T47D (cell line): ENCODE results near the gene PMS2.
"Not testable (repeated sequence)": the region's sequence is repeated elsewhere in the genome, so short reads cannot be mapped to it uniquely, and the experiment has no call there.

Experiments used
- DNase-seq, 2 experiments: peaks; one replicate each; pipeline versions ENCODE4 v3.0.0 to v3.0.0-alpha.2; 2011 to 2012; ENCODE audit warnings: low read depth in 1 of 2, low spot score in 1 of 2
- JUND ChIP-seq: IDR thresholded peaks from 2 replicates; pipeline ENCODE4 v1.6.1; 2012; ENCODE audit warnings: low read depth
- in situ Hi-C: cut with HindIII; loops from 2 replicates; pipeline ENCODE4 v1.10.0; 2016; ENCODE audit warnings: low sequenced_read_pairs, low pct_unique_long_range_greater_than_20kb

Gene PMS2

DNA sequence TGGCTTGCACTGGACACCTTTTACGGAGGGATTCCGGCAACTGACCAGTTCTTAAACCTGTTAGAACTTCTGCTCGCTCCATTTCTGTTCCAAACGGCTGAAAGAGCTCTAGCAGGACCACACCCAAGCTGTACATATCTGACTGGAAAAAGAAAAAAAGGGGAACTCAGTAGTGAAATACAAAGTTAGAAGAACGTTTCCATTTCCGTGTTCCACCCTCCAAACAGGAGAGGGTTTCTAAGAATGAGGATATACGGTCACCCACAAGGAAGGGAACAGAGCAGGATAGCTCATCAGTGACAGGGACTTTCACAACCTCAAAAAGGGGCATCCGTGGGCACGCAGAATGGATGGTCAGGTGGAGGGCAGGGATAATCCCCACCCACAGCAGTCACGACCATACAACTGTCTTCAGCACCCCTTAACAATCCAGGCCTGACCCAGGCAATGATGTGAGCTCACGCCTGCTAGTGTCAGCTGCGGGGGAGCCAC, 18.0 kb upstream of the PMS2 start:
- in situ Hi-C loops: no loop called here
- DNase-seq: no peak
- no peak for TF ChIP-seq JUND

DNA sequence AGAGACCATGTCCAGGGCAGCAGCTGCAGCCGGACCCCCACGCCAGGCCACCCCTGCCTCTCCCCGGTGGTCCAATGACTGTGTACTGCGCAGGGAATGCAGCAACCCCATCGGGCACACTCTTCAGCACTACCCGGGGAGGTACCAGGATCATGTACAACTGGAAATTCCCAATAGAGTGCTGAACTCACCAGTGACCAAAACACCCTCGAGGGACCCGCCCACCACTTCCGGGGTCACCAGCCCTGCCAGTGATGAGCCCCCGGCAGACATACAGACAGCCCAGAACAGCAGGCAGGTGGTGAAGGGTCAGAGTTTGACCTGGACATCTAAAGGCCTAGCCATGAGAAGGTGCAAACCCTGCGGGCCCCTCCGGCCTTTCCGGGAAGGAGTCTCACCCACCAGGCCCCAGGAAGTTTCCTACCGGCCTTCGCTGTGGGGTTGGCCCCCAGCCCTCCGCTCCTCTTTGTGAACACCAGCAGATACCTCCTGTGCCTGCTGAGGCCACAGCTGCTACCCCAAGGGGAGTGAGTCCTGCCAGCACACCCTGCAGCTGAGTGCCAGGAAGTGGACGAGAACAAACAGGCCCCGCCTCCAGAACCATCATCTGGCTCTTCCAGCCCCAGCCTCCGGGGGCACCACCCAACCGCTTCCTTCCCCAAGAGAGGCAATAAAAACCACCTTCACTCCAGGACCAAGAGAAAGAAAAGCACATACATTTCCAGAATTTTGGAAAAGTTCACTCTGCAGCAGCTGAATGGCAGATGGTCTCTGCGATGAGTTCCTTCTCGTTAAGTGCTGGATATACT, 17.4 kb upstream of the PMS2 start:
- TF ChIP-seq JUND: no peak
- peak; percentile 20 to 52 for DNase-seq
- in situ Hi-C loops: no loop called here

DNA sequence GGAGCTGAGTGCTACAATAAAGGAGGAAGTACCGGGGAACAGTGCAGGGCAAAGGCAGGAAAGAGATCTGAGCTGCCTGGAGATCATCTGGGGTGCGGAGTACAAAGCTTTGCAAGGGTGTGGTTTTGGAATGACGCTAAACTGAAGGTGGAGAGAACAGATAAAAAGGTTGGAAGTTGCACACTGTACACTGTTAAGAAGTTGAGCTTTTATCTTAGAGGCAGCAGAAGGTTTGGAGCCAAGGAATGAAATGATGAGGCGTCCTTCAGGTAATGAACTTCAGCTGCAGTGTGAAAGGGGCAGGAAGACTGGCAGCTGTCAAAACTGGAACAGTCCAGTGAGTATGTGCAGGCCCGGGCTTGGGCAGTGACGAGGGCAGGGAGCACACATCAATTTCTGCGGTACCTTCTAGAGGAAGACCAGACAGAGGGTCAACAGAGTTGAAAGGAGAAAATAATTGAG, 15.2 kb upstream of the PMS2 start:
- TF ChIP-seq JUND: no peak
- in situ Hi-C loops: no loop called here
- no peak for DNase-seq

DNA sequence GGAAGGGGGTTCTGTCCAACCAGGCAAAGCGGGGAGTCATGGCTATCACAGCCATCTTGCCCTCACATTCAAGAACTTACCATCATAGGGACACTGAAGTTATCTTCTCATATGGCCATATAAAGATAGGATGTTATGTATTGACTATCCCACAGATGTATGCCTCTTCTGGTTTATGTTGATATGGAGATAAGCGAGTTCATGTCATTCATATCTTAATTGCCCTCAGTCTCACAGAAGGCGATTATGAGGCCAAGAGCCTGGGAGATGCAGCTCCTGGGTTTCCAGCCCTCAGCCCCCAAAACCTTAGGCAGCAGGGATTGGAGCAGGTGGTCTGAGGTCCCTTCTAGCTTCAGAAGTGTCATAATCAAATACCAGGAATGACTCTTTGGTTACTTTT, 13.9 kb upstream of the PMS2 start:
- DNase-seq: no peak
- in situ Hi-C loops: no loop called here
- no peak for TF ChIP-seq JUND

DNA sequence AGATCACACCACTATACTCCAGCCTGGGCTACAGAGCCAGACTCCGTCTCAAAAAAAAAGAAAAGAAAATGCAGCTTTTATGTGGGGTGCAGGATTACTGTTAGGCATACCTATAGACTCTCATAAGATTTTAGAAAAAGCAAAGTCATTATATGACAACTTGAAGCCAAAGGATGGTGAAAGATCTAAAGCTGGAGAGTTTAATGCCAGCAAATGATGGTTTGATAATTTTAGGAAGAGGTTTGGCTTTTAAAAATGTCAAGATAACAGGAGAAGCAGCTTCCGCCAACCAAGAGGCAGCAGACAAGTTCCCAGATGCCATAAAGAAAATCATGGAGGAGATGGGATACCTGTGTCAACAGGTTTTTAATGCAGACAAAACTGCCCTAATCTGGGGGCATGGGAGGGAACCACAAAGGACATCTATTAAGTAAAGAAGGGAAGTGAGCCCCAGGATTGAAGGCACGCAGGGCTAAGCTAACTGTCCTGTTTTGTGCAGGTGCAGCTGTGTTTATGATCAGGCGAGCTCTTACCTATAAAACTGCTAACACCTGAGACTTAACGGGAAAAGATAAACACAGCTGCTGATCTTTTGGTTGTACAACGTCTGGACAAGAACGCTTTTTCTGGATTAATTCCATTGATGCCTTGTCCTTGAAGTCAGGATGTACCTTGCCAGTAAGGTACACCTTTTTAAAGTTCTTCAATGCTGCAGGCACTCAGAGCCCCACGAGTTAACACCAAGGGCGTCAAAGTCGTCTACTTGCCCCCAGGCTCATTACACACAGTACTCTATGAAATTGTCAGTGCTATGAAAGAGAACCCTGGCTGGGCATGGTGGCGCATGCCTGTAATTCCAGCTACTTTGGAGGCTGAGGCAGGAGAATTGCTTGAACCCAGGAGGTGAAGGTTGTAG, 11.8 kb upstream of the PMS2 start:
- no peak for DNase-seq
- in situ Hi-C loops: no loop called here
- TF ChIP-seq JUND: peak; percentile 9; the same call in 1 of the 2 replicates

DNA sequence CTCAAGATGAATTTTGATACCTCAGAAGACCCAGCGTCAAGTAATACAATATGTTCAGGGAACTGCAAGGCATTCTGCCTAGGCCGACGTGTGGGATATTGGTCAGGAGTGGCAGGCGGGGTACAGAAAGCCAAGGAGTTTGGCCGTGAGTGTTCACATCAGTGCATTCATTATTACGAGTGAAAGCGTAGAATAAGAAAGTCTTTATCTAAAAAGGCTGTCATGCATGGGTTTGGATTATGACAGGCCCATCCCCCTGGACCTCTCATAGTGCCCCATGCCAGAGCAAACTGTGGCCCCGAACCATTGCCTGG, 7.8 kb upstream of the PMS2 start:
- in situ Hi-C loops: no loop called here
- no peak for DNase-seq
- TF ChIP-seq JUND: no peak

DNA sequence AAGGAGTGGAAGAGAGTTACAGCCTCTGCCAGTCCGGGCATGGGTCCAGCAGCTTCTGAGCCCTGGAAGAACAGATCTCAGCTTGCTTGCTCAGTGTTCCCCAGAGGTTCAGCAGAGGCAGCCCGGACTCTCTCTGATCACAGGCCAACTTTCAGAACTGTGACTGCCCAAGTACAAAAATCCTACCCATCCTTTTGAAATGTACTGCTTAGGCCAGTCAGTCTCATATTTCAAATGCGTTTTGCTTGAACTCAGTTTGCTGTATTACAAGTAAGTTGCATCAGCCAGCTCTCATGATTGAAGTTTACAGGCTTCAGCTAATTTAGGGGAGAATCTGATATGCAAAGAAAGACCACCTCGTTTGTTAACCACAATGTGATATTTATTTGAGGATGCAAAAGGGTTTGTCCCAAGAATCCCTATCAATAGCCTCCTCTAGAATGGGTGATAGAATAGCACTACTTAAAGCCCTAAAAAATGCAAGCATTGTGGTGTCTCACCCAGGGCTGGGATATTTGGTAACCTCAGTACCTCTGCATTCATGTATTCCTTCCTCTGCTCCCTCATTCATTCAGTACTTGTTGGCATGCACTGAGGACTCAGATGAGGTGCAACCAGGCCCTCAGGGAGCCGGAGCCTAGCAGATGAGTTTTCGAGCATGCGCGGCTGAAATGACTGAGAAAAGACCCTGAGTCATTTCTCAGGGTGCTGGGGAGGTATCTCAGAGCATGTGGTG, 7.2 kb upstream of the PMS2 start:
- peak in 1 of 2 experiments; percentile 58 for DNase-seq
- no peak for TF ChIP-seq JUND
- in situ Hi-C loops: no loop called here

DNA sequence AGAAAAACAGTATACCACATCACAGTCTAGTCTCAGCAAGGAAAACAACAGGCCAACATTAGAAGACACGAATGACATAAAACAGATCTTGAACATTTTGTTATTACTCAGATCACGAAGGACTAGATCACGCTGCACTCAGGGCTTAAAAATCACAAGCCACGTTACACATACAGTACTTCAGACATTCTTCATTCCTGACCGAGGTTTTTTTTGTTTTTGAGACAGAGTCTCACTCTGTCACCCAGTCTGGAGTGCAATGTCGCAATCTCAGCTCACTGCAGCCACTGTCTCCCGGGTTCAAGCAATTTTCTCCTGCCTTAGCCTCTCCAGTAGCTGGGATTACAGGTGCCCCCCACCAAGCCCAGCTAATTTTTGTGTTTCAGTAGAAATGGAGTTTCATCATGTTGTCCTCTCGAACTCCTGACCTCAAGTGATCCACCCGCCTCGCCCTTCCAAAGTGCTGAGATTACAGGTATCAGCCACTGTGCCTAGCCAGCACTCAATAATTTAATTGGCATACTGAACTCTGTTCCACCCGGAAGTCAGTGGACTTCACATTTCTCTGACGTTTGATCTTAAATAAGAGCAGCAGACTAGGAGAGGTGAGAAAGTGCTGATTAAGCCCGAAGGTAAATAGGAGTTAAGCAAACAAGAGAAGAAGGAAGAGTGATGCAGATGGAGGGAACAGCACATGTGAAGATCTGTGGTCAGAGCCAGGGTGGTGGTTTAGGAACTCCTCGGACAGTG, 3.7 kb upstream of the PMS2 start:
- DNase-seq: peak in 1 of 2 experiments; percentile 26
- in situ Hi-C loops: no loop called here
- no peak for TF ChIP-seq JUND

DNA sequence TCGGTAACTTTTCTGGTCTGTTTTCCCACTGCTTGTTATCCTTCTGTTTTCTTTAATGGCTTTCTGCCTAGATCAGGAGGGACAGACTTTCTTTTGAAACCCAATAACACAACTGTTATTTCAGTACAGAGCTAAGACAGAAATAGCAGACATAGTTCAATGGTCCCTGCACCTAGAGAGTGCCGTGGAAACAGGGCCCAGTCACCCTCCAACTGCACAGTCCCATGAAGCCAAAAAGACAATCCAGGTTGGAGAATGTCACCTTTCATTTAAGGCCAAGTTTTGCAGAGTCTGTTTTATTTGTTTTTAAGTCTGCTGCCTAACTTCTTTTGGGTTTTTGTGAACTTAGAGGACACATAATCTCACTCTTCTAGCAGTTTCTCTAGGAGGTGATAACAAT, 2.7 kb upstream of the PMS2 start:
- TF ChIP-seq JUND: no peak
- in situ Hi-C loops: no loop called here
- no peak for DNase-seq

DNA sequence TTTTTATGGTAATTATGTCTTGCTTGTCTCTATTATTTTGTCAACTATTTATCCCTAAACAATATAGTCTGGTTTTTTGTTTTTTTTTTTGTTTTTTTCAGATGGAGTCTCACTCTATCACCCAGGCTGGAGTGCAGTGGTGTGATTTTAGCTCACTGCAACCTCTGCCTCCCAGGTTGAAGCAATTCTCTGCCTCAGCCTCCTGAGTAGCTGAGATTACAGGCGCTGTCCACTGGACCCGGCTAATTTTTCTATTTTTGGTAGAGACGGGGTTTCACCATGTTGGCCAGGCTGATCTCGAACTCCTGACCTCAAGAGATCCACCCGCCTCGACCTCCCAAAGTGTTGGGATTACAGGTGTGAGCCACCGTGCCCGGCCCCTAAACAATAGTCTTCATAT, 1.5 kb upstream of the PMS2 start:
- DNase-seq, in situ Hi-C loops: not testable (repeated sequence)

DNA sequence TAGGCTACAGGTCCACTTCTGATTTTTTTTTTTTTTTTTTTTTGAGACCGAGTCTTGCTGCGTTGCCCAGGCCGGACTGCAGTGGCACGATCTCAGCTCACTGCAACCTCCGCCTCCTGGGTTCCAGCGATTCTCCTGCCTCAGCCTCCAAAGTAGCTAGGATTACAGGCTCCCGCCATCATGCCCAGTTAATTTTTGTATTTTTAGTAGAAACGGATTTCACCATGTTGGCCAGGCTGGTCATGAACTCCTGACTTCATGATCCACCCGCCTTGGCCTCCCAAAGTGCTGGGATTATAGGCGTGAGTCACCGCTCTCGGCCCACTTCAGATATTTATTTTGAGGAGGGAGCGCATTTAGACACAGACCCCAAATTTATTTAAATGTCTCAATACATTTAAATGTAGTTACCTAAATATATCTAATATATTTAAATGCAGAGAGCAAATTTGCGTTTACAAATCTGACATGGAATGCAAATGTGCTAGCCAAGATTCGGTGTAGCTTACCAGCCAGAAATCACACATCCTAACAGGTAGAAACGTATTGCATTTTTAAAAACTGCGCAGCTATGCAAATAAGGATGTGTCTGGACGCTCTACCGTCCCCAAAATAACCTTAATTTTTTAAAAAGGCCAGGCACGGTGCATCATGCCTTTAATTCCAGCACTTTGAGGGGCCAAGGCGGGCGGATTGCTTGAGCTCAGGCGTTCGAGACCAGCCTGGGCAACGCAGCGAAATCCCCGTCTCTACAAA, 836 bp downstream of the PMS2 start:
- DNase-seq, in situ Hi-C loops: not testable (repeated sequence)

DNA sequence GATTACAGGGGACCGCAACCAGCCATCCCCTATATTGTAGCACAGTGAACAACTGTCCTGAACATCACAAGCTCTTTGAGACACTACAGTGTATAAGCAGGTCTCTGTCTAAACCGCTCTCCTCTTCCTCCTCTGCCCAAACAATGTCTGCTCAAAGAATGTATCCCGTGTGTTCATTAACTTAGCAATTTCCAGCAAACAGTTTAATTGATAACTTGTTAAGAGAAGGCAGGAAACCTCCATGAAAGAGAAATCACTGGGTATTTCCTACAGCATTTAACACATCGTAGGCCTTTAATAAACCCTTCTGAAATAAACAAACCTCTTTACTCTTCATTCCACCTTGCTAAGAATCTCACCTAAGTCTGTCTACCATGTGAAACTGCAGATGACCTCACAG, 1.5 kb downstream of the PMS2 start:
- in situ Hi-C loops: no loop called here

More for the DNA sequence above, 1.5 kb downstream of the PMS2 start:
- no peak for DNase-seq
- TF ChIP-seq JUND: no peak
